Activated CD4-positive, alpha-beta T cell treated with anti-CD3 and anti-CD28 coated beads, Interleukin-2, amount 50 U/mL, for 48 hours (primary cell): Measurements from ENCODE around the gene PURB.
A peak's percentile ranks its signal among the peaks of the same experiment; 100 is the strongest.
"Not testable (repeated sequence)": the region's sequence is repeated elsewhere in the genome, so short reads cannot be mapped to it uniquely, and the experiment has no call there.

Source experiments
- DNase-seq, 2 experiments: peaks; one replicate each; pipeline ENCODE4 v3.0.0-alpha.2; 2020

The PURB gene

GRCh38 chr7:44891372-44891771 is 6.0 kb upstream of the PURB start:
- peak in 1 of 2 experiments; percentile 19 for DNase-seq

GRCh38 chr7:44889086-44889781 is 3.9 kb upstream of the PURB start:
- DNase-seq: no peak

- no peak for DNase-seq
These were observed 2.0 kb upstream of the PURB start for GRCh38 chr7:44887293-44887692.

GRCh38 chr7:44884621-44885393 is 523 bp downstream of the PURB start:
- DNase-seq: peak; percentile 42 to 50

- DNase-seq: peak in 1 of 2 experiments; percentile 6
These were observed 1.2 kb downstream of the PURB start for GRCh38 chr7:44883961-44884620.

- DNase-seq: no peak
These were observed 2.4 kb downstream of the PURB start for GRCh38 chr7:44882899-44883298.

GRCh38 chr7:44881610-44882009 is 3.7 kb downstream of the PURB start:
- DNase-seq: no peak

GRCh38 chr7:44881066-44881600 is 4.2 kb downstream of the PURB start:
- no peak for DNase-seq

GRCh38 chr7:44880317-44881018 is 4.9 kb downstream of the PURB start:
- DNase-seq: no peak

GRCh38 chr7:44876393-44876792 is 8.9 kb downstream of the PURB start:
- no peak for DNase-seq

- DNase-seq: no peak
These were observed 10.1 kb downstream of the PURB start for GRCh38 chr7:44875241-44875640.

- DNase-seq: no peak
These were observed 12.5 kb downstream of the PURB start for GRCh38 chr7:44872787-44873186.

GRCh38 chr7:44871918-44872317 is 13.4 kb downstream of the PURB start:
- not testable (repeated sequence) for DNase-seq

- DNase-seq: not testable (repeated sequence)
These were observed 14.6 kb downstream of the PURB start for GRCh38 chr7:44870780-44871179.

GRCh38 chr7:44870336-44870735 is 15.0 kb downstream of the PURB start:
- DNase-seq: not testable (repeated sequence)

GRCh38 chr7:44867073-44867995 is 18.0 kb downstream of the PURB start:
- peak; percentile 17 to 40 for DNase-seq

- DNase-seq: not testable (repeated sequence)
These were observed 23.4 kb downstream of the PURB start for GRCh38 chr7:44861949-44862348.

GRCh38 chr7:44858161-44858560 is 27.2 kb downstream of the PURB start:
- DNase-seq: no peak

GRCh38 chr7:44854644-44855364 is 30.5 kb downstream of the PURB start:
- no peak for DNase-seq

- DNase-seq: peak in 1 of 2 experiments; percentile 27
These were observed 31.9 kb downstream of the PURB start for GRCh38 chr7:44853391-44853790.

- DNase-seq: no peak
These were observed 32.7 kb downstream of the PURB start for GRCh38 chr7:44852590-44852989.
